HL-60/S4 treated with phorbol 12-myristate 13-acetate at 8.2 ng/mL for 4 days and 3 days (cell line): ENCODE results near the gene CNOT11.

Experiments used
- in situ Hi-C: fragments of 300-500 bp; cut with MboI; formaldehyde crosslinking; loops from 2 replicates; pipeline ENCODE4 v1.15.0; 2022; ENCODE audit warnings: low sequenced_read_pairs

Gene CNOT11

DNA sequence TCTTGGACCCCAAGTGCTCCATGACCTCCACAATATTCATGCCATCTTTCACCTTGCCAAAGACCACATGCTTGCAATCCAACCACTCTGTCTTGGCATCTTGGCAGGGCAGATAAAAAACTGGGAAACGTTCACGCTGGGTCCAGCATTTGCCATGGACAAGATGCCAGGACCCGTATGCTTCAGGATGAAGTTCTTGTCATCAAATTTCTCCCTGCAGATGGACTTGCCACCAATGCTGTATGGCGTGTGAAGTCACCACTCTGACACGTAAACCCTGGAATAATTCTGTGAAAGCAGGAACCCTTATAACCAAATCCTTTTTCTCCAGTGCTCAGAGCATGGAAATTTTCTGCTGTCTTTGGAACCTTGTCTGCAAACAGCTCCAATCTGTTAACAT is 21.5 kb downstream of the CNOT11 start:
- in situ Hi-C loops = no loop called here

- in situ Hi-C loops = no loop called here
Observed at GRCh38 chr2:101277111-101277510, 24.4 kb downstream of the CNOT11 start.

- in situ Hi-C loops = no loop called here
Observed at GRCh38 chr2:101278925-101279324, 26.2 kb downstream of the CNOT11 start.

DNA sequence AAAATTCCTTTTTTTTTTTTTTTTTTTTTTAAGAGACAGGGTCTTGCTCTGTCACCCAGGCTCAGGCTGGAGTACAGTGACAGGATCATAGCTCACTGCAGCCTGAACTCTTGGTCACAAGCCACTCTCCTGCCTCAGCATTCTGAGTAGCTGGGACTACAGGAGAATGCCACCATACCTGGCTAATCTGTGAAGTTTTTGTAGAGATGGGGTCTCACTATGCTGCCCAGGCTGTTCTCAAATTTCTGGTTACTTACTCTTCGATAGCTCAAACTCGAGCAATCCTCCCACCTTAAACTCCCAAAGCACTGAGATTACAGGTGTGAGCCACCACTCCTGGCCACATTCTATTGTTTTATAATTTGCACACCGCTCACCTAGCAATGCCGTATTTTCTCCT is 28.8 kb downstream of the CNOT11 start:
- in situ Hi-C loops = no loop called here

DNA sequence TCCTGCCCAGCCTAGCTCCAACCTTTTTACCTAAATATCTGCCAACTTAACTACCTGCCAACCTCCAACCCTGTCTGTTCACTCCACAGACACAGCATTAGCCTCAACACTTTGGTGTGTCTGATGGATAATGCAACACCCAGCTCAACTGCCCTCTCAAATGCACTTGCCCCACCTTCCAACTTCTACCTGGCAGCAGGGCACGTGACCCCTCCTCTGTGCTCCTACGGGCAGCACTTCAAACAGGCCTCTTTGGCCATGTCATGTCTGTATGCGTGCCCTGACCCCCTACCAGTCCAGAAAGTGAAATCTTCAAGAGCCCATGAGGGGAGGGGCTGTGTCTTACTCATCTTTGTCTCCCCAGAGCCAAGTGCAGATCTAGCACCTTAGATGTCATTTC is 30.3 kb downstream of the CNOT11 start:
- in situ Hi-C loops = no loop called here

DNA sequence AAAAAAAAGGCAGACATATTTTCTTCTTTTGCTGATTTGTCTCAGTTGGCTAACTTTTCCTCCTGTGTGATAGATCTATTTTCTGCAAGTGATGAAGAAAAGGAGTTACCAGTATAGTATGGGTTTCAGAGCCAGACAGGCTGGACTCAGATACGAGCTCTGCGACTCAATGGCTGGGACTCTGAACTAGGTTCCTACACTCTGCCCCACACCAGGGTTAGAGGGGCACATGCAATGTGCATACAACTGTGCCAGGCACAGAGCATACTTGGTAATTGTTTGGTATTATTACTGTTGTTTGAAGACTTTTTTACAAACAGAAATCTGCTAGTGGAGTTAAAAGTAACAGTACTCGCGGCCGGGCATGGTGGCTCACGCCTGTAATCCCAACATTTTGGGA is 34.0 kb downstream of the CNOT11 start:
- in situ Hi-C loops = no loop called here

GRCh38 chr2:101287303-101287702 is 34.6 kb downstream of the CNOT11 start:
- in situ Hi-C loops = no loop called here

- in situ Hi-C loops = no loop called here
Observed at GRCh38 chr2:101290711-101291110, 38.0 kb downstream of the CNOT11 start.

- in situ Hi-C loops = no loop called here
Observed at GRCh38 chr2:101291973-101292372, 39.3 kb downstream of the CNOT11 start.

GRCh38 chr2:101293544-101293943 is 40.9 kb downstream of the CNOT11 start:
- in situ Hi-C loops = no loop called here

- in situ Hi-C loops = no loop called here
Observed at GRCh38 chr2:101294861-101295260, 42.2 kb downstream of the CNOT11 start.

- in situ Hi-C loops = no loop called here
Observed at GRCh38 chr2:101295895-101296294, 43.2 kb downstream of the CNOT11 start.

GRCh38 chr2:101296371-101296770 is 43.7 kb downstream of the CNOT11 start:
- in situ Hi-C loops = no loop called here

GRCh38 chr2:101297383-101297782 is 44.7 kb downstream of the CNOT11 start:
- in situ Hi-C loops = no loop called here

GRCh38 chr2:101299604-101300003 is 46.9 kb downstream of the CNOT11 start:
- in situ Hi-C loops = no loop called here

DNA sequence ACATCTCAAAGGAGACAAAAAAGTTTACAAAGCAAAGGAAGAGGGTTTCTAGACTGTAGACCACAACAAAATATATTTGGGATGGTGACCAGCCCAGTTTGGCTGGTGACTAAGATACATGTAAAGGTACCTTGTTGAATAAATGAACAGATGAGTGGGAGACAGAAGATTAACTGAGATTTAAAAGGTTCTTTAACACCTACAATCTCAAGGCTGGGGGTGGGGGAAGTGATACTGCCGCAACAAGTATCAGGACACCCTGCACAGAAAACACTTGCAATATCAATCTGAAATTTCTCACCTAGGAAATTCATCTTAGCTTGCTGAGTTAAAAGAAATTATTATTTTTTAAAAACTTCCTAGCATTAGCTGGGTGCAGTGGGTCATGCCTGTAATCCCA is 47.5 kb downstream of the CNOT11 start:
- in situ Hi-C loops = no loop called here

GRCh38 chr2:101300836-101301235 is 48.1 kb downstream of the CNOT11 start:
- in situ Hi-C loops = no loop called here

- in situ Hi-C loops = no loop called here
Observed at GRCh38 chr2:101302016-101302415, 49.3 kb downstream of the CNOT11 start.

GRCh38 chr2:101303688-101304087 is 51.0 kb downstream of the CNOT11 start:
- in situ Hi-C loops = no loop called here

DNA sequence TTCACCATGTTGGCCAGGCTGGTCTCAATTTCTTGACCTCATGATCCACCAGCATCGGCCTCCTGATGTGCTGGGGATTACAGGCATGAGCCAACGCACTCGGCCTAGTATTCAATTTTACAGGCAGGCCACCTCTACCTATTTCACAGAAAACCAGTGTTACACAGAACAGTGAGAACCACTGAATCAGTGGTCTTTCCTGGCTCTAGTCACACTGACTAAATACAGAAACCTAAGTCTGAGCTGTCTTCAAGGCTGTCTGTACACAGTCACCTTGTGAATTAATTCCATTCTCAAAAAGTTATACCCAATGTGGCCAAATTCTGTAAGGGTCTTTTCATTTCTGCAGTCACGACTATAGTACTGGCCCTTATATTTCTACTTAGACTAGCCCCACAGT is 52.3 kb downstream of the CNOT11 start:
- in situ Hi-C loops = no loop called here

DNA sequence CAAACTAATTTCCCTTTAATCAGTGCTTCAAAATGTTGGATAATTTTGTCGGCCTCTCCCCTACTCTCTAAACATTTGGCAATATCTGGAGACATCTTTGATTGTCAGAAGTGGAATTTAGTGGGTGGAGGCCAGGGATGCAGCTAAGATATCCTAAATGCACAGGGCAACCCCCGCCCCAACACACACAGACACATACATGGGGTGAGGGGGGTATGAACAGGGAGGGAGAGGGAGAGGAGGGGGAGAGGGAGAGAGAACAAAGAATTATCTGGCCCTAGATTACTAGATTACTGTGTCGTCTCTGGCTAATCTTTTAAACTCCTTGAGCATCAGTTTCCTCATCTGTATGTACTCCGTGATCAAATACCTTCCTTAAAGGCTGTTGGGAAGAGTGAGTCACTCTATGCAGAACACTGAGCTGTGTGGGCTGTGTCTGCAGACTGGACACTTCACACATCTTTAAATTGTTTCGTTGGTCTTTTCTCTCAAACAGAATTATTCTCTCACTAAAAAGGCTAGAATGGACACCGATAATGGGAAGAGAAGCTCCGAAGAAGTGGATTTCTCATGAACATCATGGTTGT is 52.9 kb downstream of the CNOT11 start:
- in situ Hi-C loops = no loop called here

GRCh38 chr2:101306410-101306809 is 53.7 kb downstream of the CNOT11 start:
- in situ Hi-C loops = no loop called here

DNA sequence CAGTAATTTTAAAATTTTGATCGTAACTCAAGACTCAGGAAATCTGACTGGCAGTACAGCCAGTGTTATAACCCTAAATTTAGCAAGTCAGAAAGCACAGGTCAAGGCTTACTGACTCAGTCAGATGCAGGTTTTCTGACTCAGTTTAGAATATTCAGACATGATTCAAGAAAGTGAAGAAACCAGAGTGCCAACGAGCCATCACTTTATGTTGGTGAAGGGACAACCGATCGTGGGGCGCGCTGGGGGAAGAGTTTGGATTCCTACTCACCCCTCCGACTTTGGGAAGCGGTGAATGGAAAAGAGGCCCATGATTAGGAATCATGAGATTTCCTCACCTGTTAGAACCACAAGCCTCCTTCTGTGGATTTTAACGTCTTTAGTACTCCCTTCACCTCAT is 54.8 kb downstream of the CNOT11 start:
- in situ Hi-C loops = no loop called here
